Measurements from ENCODE around the gene CHCHD6.

CHCHD6 gene

DNA sequence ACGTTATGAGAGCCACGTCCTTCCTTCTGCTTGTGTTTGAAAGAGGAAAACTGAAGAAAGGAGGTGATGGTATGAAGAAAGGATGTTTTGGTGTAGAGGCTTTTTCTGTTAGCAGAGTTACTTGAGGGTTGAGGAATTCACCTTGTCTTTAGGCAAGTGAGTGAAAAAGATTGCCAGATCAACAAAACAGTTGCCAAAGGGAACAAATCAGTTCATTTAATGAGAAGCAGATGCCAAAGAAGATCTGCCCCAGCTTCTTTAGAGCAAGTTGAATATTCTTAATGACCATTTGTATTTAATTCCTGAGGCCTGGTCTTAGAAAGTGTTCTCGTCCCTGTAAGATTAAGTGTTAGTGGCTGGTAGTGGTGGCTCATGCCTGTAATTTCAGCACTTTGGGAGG is 2.6 kb downstream of the CHCHD6 start:
- no peak for DNase-seq

DNA sequence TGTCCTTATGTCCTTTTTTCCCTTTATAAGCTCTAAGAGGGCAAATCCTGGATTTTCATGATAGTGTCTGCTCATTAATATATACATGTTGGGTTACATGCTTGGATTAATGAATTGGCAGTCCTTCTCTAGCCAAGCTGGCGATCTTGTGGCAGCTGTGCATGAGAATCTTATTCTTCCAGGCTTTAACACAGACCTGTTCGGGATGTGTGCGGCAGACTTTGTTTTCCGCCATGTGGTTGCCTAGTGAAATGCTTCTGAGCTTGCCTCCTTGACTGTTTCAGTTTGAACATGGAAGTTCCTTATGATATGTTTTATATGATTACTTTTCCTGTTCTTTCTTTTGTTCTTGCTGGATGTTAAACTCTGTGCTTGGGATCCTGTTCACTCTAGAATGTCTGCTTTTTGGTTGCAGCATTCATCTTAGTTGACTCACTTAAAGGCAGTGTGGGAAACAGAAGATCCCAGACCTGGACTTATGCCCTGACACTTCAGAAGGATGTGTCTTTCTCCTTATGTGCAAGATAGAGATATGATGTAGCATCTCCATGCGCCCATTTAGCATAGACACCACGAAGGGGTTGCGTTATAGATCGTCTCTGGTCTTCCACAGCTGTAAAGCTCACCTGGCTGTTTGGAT is 7.2 kb downstream of the CHCHD6 start:
- no peak for DNase-seq

DNA sequence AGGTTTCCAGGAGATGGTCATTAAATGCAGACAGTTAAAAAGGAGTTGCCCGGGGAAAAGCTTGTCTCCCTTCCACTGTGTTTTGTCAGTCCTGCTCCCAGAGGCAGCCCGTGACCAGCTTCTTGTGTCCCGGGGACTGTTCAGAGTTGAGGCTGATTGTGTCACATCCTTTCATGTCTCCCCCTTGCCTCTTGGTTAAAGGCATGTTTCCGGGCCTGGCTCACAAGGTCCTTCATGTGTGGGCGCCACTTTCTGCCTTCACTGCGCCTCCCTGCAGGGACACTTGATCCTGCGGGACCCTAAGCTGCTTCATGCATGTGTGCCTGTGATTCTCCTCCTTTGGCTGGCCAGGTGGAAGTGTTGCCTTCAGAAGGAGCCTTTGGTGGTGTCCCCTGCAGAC is 9.2 kb downstream of the CHCHD6 start:
- DNase-seq = no peak

DNA sequence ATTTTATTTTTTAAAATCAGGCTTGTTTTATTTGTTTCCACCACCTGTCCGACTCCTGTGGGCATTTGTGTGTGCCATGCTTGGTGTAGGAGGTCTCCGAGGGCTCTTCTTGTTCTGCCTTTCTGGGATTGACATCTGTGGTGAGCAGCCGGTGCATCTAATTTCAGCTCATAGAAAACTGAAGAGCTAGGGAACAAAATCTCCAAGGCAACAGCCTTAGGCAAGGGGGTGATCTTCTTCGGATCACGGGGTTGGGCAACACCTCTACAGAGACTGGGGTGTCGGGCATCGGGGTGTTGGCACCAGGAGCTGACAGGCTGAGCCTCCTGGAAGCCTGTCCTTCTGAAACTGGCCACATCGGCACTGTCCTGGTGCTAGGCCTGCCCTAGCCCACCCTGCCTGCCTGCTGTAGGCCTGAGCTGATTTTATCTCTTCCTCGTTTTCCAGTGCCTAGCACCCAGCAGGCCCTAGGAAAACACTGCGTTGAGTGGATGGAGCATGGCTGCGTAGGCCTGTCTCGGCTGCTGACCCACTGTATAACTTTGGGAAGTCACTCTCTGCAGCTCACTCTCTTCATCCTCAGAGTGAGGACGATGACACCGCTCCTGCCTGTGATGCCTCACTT is 10.3 kb downstream of the CHCHD6 start:
- no peak for DNase-seq

DNA sequence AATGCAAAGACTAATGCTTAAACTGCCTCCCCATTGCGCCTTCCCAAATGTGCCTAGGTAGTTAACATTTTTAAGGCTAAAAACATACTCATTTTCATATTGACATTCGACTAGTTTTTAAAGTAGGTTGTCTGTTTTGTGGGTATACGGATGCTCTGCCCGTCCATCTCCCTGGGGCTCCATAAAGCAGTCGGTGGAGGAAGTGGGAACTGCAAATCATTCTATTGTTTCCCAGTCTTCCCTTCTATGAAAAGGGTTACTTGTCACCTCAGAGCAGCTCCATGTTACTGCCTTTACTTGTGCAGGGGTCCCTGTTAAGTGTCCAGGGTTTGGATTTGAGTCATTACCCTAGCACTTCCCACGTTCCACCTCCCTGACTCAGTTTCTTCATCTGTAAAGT is 10.9 kb downstream of the CHCHD6 start:
- no peak for DNase-seq

DNA sequence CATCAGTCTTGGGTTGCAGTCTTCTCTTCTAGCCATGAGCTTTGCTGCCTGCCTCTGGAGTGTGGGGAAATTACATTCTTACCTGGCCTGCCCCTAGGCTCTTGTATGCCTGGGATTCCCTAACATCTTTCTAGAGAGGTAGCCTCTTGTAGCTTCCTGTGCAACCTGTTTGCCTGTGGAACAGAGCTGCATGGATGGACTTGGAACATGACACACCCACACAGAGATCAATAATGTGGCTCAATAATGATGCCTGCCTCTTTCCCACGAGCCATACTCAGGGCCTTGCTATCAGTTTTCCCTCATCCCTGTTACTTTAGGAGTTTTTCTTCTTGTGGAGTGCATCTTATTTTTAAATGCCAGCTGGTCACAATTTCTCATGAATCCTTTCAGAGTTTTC is 11.4 kb downstream of the CHCHD6 start:
- DNase-seq = no peak

DNA sequence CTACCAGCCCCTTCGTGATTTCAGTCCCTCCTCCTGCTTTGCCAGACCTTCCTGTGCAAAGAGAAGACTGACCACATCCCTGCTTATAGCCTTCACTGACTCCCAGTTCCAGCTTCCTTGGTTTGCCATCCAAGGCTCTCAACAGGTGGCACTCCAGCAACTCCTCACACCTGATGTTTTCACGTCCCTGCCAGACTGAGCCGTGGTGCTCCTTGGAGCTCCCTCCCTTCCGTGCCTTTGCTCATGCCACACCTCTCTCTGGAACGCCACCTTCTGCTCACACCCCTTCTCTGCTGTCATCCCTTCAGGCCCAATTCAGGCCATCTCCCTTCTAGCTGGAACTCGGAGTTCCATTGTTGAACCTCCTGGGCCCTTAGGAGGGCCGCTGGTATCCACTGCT is 12.0 kb downstream of the CHCHD6 start:
- DNase-seq = no peak

DNA sequence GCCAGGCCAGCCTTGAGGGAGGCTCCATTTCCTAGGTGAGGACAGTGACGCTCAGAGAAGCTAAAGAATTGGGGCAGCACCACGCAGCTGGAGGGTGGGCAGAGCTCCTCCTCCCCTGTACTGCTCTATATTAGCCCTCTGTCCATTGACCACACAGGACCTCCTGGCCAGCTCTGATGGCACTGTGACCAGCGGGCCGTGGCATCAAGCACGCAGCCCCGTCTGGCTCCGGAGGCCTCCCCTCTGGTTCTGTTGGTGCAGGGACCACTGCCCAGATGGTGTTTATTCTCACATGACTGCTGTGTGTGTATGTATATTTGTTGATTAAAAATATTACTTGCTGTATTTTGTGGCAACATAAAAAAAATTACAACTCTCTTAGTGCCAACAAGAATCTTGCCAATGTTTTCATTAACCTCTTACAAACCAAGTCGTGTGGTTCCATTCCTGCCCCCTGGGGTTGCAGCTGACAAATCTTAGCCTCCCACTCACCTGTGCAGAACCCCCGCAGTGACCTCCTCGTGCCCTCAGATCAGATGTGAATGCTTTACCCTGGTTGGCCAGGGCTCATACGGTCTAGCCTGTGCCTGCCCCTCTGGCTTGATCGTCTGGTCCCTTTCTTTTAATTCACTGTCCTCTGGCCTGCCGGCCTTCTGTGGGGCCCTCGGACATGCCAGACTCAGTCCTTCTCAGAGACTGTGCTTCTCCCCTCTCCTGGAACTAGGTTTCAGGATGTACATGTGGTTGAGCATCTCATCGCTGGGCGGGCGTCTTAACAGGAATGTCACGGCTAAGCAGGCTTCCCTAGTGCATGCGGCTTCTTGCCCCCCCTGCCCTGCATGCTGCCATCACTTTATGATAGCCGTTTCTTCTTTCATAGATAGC is 14.8 kb downstream of the CHCHD6 start:
- no peak for DNase-seq

DNA sequence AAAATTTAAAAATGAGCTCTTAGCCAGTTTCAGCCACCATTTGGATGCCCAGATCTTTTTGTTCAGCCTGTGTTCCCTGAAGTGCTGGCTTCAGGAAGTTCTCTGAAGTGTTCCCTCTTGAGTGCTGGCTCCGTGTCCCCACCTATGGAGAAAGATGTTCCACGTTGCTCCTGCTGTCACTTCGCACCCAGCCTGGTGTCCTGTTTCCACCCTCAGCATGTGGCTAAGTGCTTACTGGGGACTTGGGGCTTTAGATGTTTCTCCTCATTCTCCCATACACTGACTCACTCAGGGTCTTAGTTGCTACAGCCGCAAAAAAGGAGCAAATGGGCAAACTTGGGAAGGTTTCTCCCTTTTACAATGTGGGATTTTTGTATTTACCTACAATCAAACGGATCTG is 16.6 kb downstream of the CHCHD6 start:
- DNase-seq = no peak

DNA sequence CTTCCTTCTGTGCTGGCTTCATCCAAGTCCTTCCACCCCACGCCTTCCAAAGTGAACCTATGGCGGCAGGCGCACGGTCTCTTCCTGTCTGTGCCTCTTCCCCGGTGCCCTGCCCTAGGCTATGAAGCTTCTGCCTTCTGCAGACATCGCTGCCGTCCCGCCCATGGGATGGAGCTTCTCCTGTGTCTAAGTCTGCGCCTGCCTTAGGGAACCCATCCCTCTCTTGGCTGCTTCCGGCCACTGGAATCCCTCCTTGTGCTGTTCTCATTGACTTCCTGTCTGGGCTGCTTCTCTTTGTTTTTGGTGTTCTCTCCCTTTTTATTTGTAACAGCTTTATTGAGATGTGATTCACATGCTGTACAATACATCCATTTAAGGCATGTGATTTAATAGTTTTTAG is 17.2 kb downstream of the CHCHD6 start:
- DNase-seq = no peak

DNA sequence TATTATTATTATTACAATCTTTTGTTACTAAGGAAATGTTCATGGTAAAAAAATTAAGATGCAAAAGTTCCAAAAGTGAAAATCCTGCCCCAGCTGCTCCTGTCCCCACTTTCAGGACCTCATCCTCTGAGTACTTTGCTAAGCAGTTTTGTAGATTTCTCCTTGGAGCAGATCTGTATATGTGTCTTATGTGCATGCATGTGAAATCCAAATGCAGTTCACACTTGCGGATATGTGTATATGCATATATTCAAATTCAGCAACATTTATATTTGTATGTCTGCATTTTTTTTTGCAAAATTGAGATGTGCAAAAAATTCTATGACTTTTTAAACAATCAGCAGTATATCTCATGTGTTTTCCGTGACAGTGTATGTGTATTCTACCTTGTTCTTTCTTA is 19.2 kb downstream of the CHCHD6 start:
- no peak for DNase-seq

DNA sequence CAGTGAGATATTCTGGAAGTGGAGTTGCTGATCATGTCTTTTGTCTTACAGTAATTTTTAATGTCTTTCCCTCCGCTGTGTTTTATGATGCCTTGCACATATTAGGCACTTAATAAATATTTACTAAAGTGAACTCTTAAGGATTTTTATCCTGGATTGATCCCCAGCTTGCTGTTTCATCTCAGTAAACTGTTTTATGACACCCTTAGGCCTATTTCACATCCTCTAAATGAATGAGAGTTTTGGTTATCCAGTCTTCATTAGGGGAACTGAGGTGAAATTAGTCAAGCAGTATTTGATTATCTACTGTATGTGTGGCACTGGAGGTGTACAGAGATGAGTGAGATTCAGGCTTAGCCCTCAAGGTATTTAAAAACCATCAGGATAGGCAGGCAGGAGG is 19.8 kb downstream of the CHCHD6 start:
- DNase-seq = no peak

DNA sequence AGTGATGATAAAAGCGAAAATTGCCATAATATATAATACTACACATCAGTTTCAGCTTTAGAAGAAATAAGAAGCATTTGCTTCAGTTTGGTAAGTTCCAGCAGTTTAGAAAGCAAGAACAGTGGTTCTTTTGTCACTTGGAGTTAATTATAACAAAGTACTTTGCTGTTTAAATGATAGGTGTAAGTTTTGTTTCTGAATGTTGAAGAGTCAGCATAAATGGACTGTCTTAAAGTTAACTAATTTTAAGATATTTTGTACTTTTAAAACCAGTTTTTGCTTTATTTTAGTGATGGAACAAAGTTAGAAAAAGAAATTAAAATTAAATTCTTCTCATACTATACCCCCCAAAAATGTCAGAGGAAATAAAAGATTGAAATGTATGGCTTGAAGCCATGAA is 24.6 kb downstream of the CHCHD6 start:
- DNase-seq = no peak

DNA sequence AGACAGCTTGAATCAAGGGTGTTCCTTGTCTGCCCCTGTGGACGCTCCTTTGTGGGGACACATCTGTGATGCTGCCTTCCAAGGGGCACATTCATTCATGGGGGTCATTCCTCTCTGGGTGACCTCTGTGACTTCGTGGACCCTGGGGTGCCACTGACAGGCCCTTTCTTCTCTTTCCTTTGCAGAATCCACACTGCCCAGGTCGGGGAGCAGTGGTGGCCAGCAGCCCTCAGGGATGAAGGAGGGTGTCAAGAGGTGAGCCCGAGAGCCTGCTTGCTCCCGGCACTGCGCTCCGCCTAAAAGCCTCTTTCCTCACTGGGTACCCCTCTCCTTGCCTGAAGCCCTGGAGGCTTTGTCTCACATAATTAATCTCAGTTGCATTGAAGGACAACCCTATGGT is 26.3 kb downstream of the CHCHD6 start:
- DNase-seq = no peak

DNA sequence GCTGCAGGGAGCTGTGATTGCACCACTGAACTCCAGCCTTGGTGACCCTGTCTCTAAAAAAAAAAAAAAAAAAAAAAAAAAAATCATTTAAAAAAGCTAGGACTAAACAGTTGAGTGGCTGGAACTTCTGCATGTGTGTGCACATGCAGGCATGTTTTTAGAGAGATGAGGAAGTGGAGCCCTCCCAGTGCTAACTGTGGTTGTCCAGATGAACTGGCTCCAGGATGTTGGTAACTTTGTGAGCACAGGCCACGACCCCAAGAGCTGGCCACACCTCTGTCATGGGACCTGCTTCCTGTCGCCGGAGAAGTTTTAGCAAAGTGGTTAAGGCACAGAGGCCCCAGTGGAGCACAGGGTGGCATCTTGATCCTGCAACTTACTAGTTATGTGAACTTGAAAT is 27.0 kb downstream of the CHCHD6 start:
- no peak for DNase-seq

DNA sequence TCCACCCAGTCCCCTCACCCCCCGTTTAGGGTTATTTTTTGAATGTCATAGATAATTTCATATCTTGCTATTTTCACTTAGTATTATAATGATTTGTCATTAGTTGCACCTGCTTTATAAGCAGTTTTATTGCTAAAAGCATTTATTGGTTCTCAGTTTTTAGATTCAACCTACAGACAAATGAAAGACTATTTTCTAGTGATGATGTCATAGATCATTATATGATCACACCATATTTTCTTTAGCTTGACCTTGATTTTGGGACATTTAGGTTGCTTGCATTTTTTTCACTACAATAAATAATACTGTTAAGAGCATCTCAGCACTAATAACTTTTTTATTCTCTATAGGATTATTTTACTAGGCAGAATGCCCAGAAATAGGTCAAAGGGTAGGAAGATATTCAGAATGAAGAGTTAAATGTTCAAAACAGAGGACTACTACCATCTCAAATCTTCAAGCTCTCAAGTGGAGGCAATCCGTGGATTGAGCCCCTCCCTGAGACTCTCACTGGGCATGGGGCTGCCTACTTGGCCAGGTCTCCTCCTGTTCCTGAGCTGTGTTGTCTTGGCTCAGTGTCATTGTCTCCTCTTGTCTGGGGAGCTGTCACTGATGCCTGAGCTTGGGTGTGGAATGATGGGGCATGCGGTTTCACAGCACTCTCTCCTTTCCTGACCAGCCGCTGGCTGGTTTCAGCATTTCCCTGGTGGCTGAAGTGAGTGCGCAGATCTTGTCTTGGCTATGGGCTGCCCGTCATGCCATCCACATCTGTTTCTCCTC is 28.4 kb downstream of the CHCHD6 start:
- DNase-seq = no peak

DNA sequence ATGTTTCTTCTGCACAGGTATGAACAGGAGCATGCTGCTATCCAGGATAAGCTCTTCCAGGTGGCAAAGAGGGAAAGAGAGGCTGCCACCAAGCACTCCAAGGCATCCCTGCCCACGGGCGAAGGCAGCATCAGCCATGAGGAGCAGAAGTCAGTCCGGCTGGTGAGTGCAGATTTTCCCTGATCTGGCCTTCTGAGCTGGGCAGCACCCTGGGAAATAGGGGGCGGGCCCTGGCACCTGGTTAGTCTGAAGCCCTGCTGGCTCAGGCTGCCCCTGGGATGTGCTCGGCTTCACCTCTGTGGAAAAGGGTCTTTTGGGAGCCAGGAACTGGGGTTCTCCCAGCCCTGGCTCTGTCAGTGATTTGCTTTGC is 29.0 kb downstream of the CHCHD6 start:
- no peak for DNase-seq

DNA sequence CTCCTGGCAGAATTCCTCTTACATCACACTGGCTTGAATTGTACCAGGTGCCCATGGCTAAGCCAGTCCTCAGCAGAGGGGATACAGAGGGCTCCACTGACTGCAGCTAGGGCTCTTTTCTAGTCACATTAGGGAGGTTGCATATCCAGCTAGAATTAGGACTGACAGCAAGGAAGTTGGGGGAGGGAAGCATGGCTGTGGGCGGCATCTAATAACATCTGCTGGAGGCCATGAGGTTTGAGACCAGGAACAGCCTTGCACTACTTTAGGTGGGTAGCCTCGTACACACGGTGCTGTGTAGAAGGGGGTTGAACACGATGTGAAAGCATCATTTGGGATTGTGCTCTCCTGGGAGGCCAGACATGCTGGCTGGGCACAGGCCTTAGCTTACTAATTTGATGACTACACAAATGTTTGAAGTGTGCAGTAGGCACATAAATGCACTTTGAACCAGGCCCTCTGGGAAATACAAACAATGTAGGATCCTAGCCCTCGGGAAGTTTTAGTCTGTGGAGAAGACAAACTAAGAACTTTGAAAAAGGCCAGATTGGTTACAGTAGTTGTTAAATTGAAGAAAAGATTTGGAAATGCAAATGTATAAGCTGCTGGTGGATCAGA is 30.2 kb downstream of the CHCHD6 start:
- no peak for DNase-seq

DNA sequence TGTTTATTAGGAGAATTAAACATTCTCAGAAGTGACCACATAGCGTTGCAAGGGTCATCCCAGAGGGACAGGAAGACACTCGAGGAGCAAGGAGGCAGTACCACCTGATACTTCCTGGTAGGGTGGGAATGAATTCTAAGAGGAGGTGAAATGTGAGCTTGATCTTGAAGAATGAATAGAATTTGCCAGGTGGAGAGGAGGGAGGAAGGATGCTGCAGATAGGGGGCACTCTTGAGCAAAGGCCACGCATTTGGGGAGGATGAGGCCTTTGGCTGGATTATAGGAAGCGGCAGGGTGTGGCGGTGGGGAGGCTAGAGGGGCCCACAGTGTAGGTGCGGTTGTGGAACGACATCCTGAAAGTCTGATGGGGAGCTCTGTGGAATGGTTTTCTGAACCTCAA is 33.5 kb downstream of the CHCHD6 start:
- no peak for DNase-seq

DNA sequence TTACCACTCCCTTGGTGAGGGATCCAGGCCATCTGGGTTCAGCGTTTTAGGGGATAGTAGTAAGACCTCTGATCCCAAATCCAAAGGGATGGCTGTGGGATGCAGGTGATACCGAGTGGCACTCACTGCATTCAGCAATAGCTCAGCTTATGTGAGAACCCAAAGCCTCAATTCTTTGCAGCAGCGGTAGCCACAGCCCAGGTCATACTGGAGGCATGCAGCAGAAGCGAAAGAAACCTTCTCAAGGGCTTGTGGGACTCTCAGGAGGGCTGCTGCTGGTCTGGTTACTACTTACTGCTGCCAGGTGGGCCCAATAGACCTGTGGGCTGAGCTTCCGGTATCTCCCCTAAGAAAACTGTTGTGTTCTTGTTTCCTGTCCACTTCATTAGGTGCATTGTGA is 38.0 kb downstream of the CHCHD6 start:
- no peak for DNase-seq

DNA sequence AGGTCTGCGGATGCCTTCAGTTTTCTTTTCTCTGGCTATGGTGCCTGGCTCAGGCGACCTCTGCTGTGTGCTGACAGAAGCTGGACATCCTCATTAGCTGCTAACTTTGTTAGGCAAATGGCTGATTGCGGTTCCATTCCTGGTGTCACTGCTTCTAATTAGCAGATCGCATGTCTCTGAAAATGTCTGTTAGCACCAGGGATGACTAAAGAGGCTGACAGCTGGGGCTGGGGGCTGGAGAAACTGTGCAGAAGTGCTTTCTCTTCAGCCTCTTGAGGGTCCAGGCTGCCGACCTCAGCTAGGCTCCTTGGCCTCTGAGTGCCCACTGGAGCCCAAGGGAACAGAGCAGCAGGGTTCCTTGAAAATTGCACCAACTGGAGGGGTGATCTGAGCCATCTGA is 39.3 kb downstream of the CHCHD6 start:
- no peak for DNase-seq

DNA sequence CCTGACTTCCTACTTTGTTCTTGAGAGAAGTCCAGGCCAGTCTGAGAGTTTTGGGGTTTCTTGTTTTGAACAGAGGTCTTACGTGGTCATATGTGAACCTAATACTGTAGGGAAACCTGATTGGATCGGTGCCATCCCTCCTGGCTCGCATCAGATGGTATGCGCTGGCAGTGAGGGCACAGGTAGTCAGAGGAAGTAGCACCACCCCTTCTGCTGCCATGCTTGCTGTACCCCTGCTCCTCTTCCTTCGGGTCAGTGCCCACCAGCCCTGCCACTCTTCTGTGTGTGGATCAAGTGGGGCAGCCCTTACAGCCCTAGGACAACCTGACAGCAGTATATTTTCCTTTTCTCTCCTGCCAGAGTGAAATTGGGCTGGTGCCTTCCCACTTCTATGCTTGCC is 39.7 kb downstream of the CHCHD6 start:
- DNase-seq = no peak

DNA sequence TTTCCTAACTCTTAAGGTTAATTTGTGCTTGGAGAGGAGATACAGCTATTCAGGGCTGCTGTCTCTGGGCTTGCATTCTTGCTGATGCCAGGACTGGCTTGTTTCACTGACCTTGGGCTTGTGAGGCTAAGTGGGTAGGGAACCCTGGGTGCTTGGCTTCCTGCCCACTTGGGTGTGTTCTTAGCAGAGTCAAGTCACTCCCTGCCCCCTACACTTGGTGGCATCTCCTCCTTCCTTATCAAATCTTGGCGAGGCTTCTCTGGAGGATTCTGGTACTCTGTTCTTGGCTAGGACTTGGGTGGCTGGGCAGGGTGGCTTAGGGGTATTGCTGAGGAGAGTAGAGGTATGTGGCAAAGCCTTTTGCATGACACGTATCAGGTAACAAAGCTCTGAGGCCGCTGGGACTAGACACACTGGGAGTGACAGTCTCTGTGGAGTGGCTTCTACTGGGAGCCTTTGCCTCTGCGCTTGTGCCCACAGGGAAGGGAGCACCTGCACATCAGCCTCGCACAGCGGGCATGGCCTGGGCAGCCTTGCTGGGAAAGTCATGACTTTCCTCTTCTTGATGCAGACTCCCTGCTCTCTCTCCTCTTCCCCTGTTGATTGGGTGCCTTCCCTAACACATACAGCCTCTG is 41.8 kb downstream of the CHCHD6 start:
- DNase-seq = no peak
